ENCODE measurements around the gene NDUFB6.

DNA sequence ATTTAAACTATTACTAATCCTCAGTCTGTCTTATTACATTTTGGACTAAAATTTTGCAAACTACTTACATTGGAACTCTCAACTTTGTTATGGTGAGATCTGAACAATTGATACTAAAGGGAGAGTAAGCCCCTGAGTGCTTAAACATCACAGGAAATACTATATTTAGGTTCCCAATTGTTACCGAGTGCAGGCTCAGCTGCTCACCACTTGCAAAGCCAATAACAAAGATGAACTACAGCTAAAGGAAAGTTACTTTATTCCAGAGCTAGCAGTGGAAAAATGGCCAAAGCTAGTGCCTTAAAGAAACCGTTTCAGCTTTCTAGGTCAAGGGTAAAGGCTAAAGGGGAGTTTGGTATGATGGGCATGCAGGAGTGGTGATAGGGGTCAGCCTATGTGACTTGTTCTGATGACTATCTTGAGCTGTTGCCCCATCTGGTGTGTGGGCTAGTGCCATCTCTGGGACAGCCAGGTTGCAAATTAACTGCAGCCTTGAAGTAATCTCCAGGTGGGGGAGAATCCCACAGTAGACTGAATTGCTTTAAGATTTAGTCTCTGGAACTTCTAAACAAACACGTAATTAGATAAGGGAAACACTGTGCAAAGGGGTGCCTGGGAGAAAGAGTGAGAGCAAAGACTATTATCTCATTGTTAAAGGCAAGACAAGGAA lies 7.8 kb upstream of the NDUFB6 start:
- TF ChIP-seq, protein P1, sequence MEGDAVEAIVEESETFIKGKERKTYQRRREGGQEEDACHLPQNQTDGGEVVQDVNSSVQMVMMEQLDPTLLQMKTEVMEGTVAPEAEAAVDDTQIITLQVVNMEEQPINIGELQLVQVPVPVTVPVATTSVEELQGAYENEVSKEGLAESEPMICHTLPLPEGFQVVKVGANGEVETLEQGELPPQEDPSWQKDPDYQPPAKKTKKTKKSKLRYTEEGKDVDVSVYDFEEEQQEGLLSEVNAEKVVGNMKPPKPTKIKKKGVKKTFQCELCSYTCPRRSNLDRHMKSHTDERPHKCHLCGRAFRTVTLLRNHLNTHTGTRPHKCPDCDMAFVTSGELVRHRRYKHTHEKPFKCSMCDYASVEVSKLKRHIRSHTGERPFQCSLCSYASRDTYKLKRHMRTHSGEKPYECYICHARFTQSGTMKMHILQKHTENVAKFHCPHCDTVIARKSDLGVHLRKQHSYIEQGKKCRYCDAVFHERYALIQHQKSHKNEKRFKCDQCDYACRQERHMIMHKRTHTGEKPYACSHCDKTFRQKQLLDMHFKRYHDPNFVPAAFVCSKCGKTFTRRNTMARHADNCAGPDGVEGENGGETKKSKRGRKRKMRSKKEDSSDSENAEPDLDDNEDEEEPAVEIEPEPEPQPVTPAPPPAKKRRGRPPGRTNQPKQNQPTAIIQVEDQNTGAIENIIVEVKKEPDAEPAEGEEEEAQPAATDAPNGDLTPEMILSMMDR (IDR thresholded peaks at IDR 0.05), result no peak
- TF ChIP-seq POLR2A (IDR thresholded peaks at IDR 0.05), result no peak
